ENCODE measurements around the gene IL37.

The IL37 gene

GRCh38 chr2:112962308-112963175, 51.6 kb downstream of the IL37 start:
- DNase-seq = no peak

GRCh38 chr2:112967023-112967422, 56.1 kb downstream of the IL37 start:
- no peak for DNase-seq
